Pancreas (tissue), 10 donors: ENCODE results near the gene GRPEL2. TPM values are rescaled to one million over a fixed set of nuclear protein-coding genes. Genes with fewer than 3 reads are reported as not detected.
A peak's percentile ranks its signal among the peaks of the same experiment; 100 is the strongest.

Experiments used
- ATAC-seq, 4 donors: fragments of 200-7000 bp; cut with Tn5 transposase; one replicate each; pipeline versions ENCODE4 v1.8.0 to v1.9.1; 2020; ENCODE audit warnings: mild to moderate bottlenecking in 4 of 4, moderate library complexity in 4 of 4
- DNase-seq, 6 donors: peaks; one replicate each; pipeline ENCODE4 v3.0.0-alpha.2; 2020
- FAIRE-seq: peaks from 2 replicates; lab custom pipeline; 2012; peaks lifted over from hg19 to GRCh38; lab: Jason Lieb, UNC
- H3K27ac ChIP-seq, 4 donors: fragments of 200-600 bp; sonication (generic); 1 replicate in 3 of 4; 2 replicates in 1 of 4; pipeline versions ENCODE4 v1.5.0 to v1.8.0; 2020
- H3K27me3 ChIP-seq, 4 donors: fragments of 200-600 bp; one replicate each; pipeline ENCODE4 v1.8.0; 2021
- H3K36me3 ChIP-seq, 3 donors: fragments of 200-600 bp; sonication (generic) in 1 of 3; one replicate each; pipeline versions ENCODE4 v1.5.0 to v1.8.0; 2020 to 2021
- H3K4me1 ChIP-seq, 3 donors: fragments of 200-600 bp; one replicate each; pipeline ENCODE4 v1.8.0; 2021
- H3K4me3 ChIP-seq, 4 donors: fragments of 200-600 bp; sonication (generic) in 2 of 4; one replicate each; pipeline versions ENCODE4 v1.5.0 to v1.8.0; 2020 to 2021
- H3K9me3 ChIP-seq, 4 donors: fragments of 200-600 bp; one replicate each; pipeline ENCODE4 v1.8.0; 2021
- WGBS, 2 donors: extraction: QIAGEN DNeasy Blood & Tissue Kit; methylation state at CpG; one replicate each; pipeline ENCODE4 v1.1.7; 2013; 5-methylcytosine and 5-hydroxymethylcytosine counted together
- intact Hi-C, 3 donors: fragments of 100-400 bp; cut with DNase I; formaldehyde crosslinking; loops; one replicate each; pipeline versions ENCODE4 v1.11.1 to v1.14.2; 2022
- polyA plus RNA-seq, 2 donors: library from polyadenylated mRNA; stranded (reverse); fragments of 200-250 nt; gene quantifications; one replicate each; pipeline ENCODE4 v1.2.3, GENCODE V29; 2013
- total RNA-seq, 6 donors: library from RNA; stranded (reverse); fragmentation: NEBNext Ultra II Directional in 4 of 6; extraction: Animal tissue kit (Norgen Biotek cat#: 25700) in 4 of 6; gene quantifications; one replicate each; pipeline versions ENCODE4 v1.2.1 to v1.2.4, GENCODE V29; 2021 to 2023
- TF ChIP-seq, protein P1 (sequence below), 4 donors: fragments of 200-600 bp; sonication (generic) in 3 of 4; IDR thresholded peaks; one replicate each; pipeline versions ENCODE4 v1.5.0 to v1.8.0; 2021; ENCODE audit warnings: antibody characterized with exemption in 4 of 4
- donor health status: healthy with polysubstance abuse.
- donor health status: DM: no; HTN: no; CAD: no; lungs with moderate emphysema.
- donor health status: DM: no; HTN: no; CAD: no.
- donor health status: control.
- donor health status: control.
- donor health status: Bipolar disorder and iron deficiency.
- donor health status: DM: yes; HTN: yes; CAD: no.
- donor health status: DM: no; HTN: no; CAD: no.
- donor health status: DM: no; HTN: no; CAD: no.
- donor health status: DM: yes; HTN: yes; CAD: no.

The GRPEL2 gene
- total and polyA plus RNA-seq, 8 donors = 2.1 to 9.0 (median 4.4) TPM

DNA sequence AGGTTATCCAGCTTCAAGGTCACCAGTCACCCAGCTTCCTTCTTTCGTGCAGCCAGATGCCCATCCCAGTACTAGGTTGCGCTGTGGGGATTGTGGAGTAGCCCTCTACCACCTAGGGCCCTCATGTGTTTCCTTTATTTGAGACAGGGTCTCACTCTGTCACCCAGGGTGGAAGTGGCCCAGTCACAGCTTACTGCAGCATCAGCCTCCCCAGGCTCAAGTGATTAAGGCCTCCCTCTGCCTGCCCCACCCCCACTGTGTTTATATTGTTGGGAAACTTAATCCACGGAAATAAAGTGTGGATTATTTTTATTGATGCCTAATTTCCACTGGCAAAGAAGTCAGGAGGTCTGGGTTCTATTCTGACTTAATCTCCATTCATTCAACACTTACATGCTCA, 29.5 kb downstream of the GRPEL2 start:
- Histone ChIP-seq H3K4me3 (no peak overlapping the region), H3K4me1 (peaks cover 0 to 3% (median 0%) of the 10 kb centered on the region in 3 donors), H3K27me3 (no peaks in the 10 kb centered on the region), H3K9me3 (no peaks in the 10 kb centered on the region), H3K36me3 (no peaks in the 10 kb centered on the region), H3K27ac (no peak overlapping the region)
- DNase-seq (peak in 1 of 6 donors; percentile 2), ATAC-seq (no peak), FAIRE-seq (no peak)
- intact Hi-C loops = no loop called here
- TF ChIP-seq, protein P1, sequence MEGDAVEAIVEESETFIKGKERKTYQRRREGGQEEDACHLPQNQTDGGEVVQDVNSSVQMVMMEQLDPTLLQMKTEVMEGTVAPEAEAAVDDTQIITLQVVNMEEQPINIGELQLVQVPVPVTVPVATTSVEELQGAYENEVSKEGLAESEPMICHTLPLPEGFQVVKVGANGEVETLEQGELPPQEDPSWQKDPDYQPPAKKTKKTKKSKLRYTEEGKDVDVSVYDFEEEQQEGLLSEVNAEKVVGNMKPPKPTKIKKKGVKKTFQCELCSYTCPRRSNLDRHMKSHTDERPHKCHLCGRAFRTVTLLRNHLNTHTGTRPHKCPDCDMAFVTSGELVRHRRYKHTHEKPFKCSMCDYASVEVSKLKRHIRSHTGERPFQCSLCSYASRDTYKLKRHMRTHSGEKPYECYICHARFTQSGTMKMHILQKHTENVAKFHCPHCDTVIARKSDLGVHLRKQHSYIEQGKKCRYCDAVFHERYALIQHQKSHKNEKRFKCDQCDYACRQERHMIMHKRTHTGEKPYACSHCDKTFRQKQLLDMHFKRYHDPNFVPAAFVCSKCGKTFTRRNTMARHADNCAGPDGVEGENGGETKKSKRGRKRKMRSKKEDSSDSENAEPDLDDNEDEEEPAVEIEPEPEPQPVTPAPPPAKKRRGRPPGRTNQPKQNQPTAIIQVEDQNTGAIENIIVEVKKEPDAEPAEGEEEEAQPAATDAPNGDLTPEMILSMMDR (IDR thresholded peaks at IDR 0.05) = no peak
- WGBS, 2 donors = 69 to 72% methylated on average over 3 of the region's 3 CpGs

DNA sequence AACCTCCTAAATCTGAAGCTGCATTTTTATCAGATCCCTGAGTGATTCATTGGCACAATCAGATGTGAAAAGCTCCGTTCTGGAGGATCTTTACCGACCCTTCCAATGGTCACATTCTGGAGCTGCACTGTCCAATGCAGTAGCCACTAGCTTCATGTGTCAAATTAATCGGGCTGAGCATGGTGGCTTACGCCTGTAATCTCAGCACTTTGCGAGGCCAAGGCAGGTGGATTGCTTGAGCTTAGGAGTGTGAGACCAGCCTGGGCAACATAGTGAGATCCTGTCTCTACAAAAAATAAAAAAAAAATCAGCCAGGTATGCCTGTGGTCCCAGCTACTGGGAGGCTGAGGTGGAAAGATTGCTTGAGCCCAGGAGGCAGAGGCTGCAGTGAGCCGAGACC, 30.1 kb downstream of the GRPEL2 start:
- TF ChIP-seq, protein P1 (IDR thresholded peaks at IDR 0.05) = no peak
- WGBS, 2 donors = 85 to 91% methylated on average over 6 of the region's 6 CpGs
- Histone ChIP-seq H3K27ac (no peak overlapping the region), H3K4me1 (peaks cover 0 to 3% (median 0%) of the 10 kb centered on the region in 3 donors), H3K27me3 (no peaks in the 10 kb centered on the region), H3K9me3 (no peaks in the 10 kb centered on the region), H3K36me3 (no peaks in the 10 kb centered on the region), H3K4me3 (no peak overlapping the region)
- FAIRE-seq = no peak
- no peak for DNase-seq
- no peak for ATAC-seq
- intact Hi-C loops = no loop called here

DNA sequence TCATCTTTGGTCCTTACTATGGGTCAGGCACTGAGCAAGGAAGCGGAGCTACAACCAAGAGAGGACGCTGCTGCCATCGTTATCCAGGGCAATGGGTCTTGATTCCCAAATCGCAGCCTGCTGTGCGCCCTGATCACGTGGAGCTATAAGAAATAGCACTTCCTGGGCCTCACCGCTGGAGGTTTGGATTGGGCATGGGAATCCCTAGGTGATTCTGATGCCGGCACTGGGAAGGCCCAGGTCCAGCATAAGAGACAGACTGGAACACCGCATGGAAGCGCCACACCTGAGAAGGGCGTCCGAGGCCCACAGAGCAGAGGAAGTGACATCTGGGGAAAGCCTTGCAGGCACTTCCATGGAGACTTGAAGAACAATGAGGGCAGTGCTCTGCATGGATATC, 30.8 kb downstream of the GRPEL2 start:
- intact Hi-C loops = no loop called here
- WGBS, 2 donors = 92 to 94% methylated on average over 12 of the region's 12 CpGs
- peak in 1 of 6 donors; percentile 10 for DNase-seq
- no peak for ATAC-seq
- H3K9me3 ChIP-seq = no peaks in the 10 kb centered on the region
- no peak for FAIRE-seq
- TF ChIP-seq, protein P1 (IDR thresholded peaks at IDR 0.05) = no peak
- no peak overlapping the region for H3K4me3 ChIP-seq
- H3K27me3 ChIP-seq = no peaks in the 10 kb centered on the region
- no peaks in the 10 kb centered on the region for H3K36me3 ChIP-seq
- no peak overlapping the region for H3K27ac ChIP-seq
- peaks cover 0 to 1% (median 0%) of the 10 kb centered on the region in 3 donors for H3K4me1 ChIP-seq

DNA sequence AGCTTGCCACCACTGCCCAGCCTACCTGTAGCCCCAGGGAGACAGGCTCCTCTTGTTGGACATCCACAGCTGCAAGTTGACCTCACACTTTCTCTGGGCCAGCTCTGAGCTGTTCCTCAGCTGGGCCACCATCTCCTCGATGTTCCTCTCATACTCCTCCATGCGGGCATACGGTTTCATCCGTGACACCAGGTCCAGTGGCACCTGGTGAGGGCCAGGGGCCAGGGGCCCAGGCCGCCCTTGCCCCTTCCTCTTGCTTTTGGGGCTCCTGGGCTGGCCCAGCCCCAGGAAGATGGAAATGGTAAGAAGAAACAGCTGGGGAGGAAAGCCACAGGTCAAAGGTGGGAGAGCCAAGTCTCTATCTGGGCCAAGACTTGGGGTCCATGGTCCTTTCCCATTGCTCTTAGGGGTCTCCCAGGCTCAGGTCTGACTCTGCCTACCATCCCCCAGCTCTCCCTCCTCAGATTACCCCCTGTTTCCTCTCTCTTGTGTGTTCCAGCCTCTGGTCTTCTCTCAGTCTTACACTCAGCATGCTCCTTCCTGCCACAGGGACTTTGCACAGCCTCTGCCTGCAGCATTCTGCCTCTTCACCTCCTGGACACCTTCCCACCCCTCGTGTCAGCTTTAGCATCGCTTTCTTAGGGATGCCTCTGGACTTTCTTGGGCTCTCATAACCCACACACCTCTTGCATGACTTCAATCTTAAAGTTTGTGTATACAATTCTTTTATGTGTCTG, 31.6 kb downstream of the GRPEL2 start:
- no peaks in the 10 kb centered on the region for H3K27me3 ChIP-seq
- ATAC-seq = no peak
- H3K36me3 ChIP-seq = no peaks in the 10 kb centered on the region
- H3K4me1 ChIP-seq = no peaks in the 10 kb centered on the region
- H3K27ac ChIP-seq = no peak overlapping the region
- FAIRE-seq = no peak
- DNase-seq = peak in 1 of 6 donors; percentile 1
- TF ChIP-seq, protein P1 (IDR thresholded peaks at IDR 0.05) = no peak
- H3K9me3 ChIP-seq = no peaks in the 10 kb centered on the region
- no peak overlapping the region for H3K4me3 ChIP-seq
- 83 to 85% methylated on average over 7 of the region's 7 CpGs for WGBS, 2 donors
- intact Hi-C loops = no loop called here

DNA sequence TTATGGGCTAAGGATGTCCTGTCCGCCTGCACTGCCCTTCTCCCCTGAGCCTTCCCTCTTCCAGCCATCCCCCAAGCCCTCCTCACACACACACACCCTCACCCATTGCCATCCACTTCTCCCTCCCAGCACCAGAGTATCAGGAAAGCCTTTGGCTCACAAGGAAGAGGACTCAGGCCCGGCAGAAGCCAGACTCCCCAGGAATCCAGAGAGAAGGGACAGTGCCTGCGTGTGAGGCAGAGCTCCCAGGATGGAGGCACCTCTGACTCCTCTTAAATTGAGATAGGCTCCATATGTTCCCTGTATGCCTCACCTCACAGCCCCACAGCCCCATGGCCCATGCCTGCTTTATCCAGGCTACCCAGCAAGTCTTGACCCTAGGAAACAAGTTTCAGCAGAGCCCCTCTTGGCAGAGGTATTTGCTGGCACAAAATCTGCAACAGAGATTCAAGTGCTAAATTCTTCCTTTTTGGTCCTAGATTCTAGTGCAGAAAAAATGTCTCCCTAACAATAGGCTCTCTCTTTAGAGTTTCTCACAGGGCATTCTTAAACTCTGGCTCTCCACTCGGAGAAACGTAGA, 33.0 kb downstream of the GRPEL2 start:
- no peak for DNase-seq
- WGBS, 2 donors = 54 to 61% methylated on average over 5 of the region's 5 CpGs
- intact Hi-C loops = no loop called here
- no peak for ATAC-seq
- Histone ChIP-seq H3K4me3 (no peak overlapping the region), H3K27me3 (no peaks in the 10 kb centered on the region), H3K27ac (no peak overlapping the region), H3K4me1 (no peaks in the 10 kb centered on the region), H3K9me3 (no peaks in the 10 kb centered on the region), H3K36me3 (no peaks in the 10 kb centered on the region)
- TF ChIP-seq, protein P1 (IDR thresholded peaks at IDR 0.05) = no peak
- FAIRE-seq = no peak
